Middle frontal gyrus (tissue), 1 donor: ENCODE results near the gene ST6GAL1.
"Not testable (repeated sequence)": the region's sequence is repeated elsewhere in the genome, so short reads cannot be mapped to it uniquely, and the experiment has no call there.

ENCODE experiments used
- DNase-seq: peaks from one replicate; pipeline ENCODE4 v3.0.0-alpha.2; 2015; ENCODE audit warnings: low spot score; ENCODE audit errors: extremely low spot score

The ST6GAL1 gene

GRCh38 chr3:187044867-187045552 is 114.7 kb downstream of the ST6GAL1 start:
- DNase-seq = no peak

GRCh38 chr3:187046033-187046432 is 115.7 kb downstream of the ST6GAL1 start:
- DNase-seq = no peak

GRCh38 chr3:187049462-187050101 is 119.3 kb downstream of the ST6GAL1 start:
- no peak for DNase-seq

GRCh38 chr3:187051066-187051465 is 120.7 kb downstream of the ST6GAL1 start:
- no peak for DNase-seq

GRCh38 chr3:187051724-187052366 is 121.5 kb downstream of the ST6GAL1 start:
- no peak for DNase-seq

- DNase-seq = not testable (repeated sequence)
Measured at GRCh38 chr3:187052427-187052826, 122.1 kb downstream of the ST6GAL1 start.

- not testable (repeated sequence) for DNase-seq
Measured at GRCh38 chr3:187054433-187054832, 124.1 kb downstream of the ST6GAL1 start.

GRCh38 chr3:187057803-187058202 is 127.5 kb downstream of the ST6GAL1 start:
- DNase-seq = not testable (repeated sequence)

GRCh38 chr3:187061748-187062147 is 131.4 kb downstream of the ST6GAL1 start:
- DNase-seq = no peak

GRCh38 chr3:187062526-187063177 is 132.3 kb downstream of the ST6GAL1 start:
- DNase-seq = no peak

GRCh38 chr3:187063286-187064121 is 133.2 kb downstream of the ST6GAL1 start:
- no peak for DNase-seq

- no peak for DNase-seq
Measured at GRCh38 chr3:187064210-187065115, 134.1 kb downstream of the ST6GAL1 start.

- no peak for DNase-seq
Measured at GRCh38 chr3:187066228-187066995, 136.1 kb downstream of the ST6GAL1 start.

GRCh38 chr3:187068787-187069186 is 138.5 kb downstream of the ST6GAL1 start:
- no peak for DNase-seq

GRCh38 chr3:187069857-187070516 is 139.7 kb downstream of the ST6GAL1 start:
- DNase-seq = no peak

- no peak for DNase-seq
Measured at GRCh38 chr3:187072102-187072501, 141.8 kb downstream of the ST6GAL1 start.

- DNase-seq = no peak
Measured at GRCh38 chr3:187072511-187072910, 142.2 kb downstream of the ST6GAL1 start.

GRCh38 chr3:187073581-187074098 is 143.3 kb downstream of the ST6GAL1 start:
- no peak for DNase-seq

- no peak for DNase-seq
Measured at GRCh38 chr3:187074846-187075245, 144.5 kb downstream of the ST6GAL1 start.
